ENCODE results near the gene RBM5.
A peak's percentile ranks its signal among the peaks of the same experiment; 100 is the strongest.

The RBM5 gene

DNA sequence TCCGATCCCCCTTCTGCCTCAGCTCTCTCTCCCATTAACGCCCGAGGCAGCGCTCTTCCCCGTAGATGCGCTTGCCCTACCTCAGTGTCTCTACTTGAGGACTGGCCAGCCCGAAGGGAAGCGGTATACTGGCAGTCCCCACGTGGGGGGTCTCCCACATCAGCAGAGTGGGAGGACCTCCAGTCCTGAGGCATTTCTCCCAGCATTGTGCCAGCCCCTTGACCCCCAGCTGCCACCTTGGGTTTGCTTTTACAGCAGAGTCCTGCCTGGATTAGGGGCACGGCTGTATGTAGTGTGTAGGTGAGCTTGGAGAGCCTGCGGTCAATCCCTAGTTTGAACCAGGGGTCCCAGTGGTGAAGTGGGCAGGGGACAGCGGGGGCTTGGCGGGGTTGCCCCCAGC lies 67.2 kb downstream of the RBM5 start:
- no peak for TF ChIP-seq ZFX (IDR thresholded peaks at IDR 0.05)
- TF ChIP-seq, protein P1, sequence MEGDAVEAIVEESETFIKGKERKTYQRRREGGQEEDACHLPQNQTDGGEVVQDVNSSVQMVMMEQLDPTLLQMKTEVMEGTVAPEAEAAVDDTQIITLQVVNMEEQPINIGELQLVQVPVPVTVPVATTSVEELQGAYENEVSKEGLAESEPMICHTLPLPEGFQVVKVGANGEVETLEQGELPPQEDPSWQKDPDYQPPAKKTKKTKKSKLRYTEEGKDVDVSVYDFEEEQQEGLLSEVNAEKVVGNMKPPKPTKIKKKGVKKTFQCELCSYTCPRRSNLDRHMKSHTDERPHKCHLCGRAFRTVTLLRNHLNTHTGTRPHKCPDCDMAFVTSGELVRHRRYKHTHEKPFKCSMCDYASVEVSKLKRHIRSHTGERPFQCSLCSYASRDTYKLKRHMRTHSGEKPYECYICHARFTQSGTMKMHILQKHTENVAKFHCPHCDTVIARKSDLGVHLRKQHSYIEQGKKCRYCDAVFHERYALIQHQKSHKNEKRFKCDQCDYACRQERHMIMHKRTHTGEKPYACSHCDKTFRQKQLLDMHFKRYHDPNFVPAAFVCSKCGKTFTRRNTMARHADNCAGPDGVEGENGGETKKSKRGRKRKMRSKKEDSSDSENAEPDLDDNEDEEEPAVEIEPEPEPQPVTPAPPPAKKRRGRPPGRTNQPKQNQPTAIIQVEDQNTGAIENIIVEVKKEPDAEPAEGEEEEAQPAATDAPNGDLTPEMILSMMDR (conservative IDR thresholded peaks at IDR 0.05) = no peak
- H3K27ac ChIP-seq = peak overlapping the region; percentile 74

DNA sequence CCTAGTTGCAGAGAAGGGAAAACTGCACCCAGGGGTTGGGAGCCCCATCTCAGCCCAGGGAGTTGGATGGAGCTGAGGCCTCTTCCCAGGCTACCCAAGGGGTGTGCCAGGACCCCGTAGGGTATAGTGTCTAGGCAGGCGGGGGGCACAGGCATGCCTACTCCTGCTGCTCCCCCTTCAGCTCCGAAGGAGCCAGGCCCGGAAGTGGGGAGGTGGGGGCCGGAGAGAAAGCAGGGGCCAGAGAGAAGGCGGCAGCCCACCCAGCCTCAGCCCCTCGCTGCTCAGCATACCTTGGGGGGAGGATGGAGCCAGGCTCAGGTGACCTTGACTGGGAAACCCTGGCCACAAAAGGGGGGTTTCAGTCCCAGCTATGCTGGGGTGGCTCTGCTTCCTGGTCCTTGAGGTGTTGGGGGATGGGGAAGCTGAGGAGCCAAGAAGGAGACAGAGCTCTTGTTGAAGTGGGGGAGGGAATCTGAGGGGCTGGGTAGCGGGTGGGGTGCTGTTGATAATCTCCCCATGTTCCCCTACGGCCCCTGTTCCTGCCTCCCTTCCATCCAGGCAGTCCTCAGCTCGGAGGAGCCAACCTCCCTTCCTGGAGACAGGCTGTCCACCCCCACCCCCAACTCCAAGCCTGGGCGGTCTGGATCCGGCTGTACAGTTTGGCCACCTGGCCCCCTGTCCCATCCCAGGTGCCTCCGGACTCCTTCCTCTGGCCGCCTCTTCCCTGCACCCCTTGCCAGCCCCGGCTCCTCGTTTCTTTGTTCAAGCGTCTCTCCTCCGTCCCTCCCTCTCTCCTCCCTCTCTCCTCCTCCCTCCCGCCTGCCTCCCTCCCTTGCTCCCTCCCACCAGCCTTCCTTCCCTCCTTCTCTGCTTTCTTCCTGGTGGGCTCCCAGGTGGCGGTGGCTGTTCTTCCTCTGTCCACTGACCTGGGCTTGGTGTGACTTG lies 68.1 kb downstream of the RBM5 start:
- TF ChIP-seq ZFX (IDR thresholded peaks at IDR 0.05) = no peak
- TF ChIP-seq, protein P1 (conservative IDR thresholded peaks at IDR 0.05) = no peak
- H3K27ac ChIP-seq = no peak overlapping the region

DNA sequence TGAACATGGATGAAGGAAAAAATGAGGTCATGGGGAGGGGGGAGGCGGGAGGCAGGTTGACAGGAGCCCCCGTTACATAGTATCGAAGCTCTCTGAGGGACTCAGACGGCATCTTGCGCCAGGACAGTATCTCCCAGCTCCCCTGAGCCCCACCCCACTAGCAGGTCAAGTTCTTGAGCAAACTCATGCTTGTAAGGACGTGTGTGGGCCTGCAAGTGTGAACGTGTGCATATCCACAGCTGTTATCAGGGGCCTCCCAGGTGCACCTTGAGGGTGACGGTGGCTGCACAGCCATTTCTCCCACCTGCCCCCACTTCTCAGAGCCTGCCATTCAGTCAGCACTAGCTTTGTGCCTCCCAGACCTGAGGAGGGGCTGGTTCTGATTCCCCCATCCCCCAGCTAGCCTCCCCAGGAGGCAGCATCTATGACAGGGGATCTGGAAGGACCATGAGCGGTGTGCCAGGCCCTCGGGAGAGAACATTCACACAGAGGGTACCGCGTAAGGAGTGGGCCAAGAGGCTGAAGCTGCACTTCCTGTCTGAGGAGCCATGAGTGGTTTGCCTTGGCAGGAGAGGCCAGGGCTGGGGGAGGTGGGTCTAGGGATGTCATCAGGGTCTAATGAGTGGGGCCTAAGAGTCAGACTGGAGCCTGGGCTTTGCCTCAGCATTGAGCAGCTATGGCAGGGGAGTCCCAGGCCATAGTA lies 69.3 kb downstream of the RBM5 start:
- TF ChIP-seq ZFX (IDR thresholded peaks at IDR 0.05) = no peak
- TF ChIP-seq, protein P1 (conservative IDR thresholded peaks at IDR 0.05) = no peak
- H3K27ac ChIP-seq = no peak overlapping the region

GRCh38 chr3:50158530-50159146 lies 69.9 kb downstream of the RBM5 start:
- H3K27ac ChIP-seq = no peak overlapping the region
- TF ChIP-seq, protein P1 (conservative IDR thresholded peaks at IDR 0.05) = no peak
- no peak for TF ChIP-seq ZFX (IDR thresholded peaks at IDR 0.05)

GRCh38 chr3:50160561-50160983 lies 71.9 kb downstream of the RBM5 start:
- no peak overlapping the region for H3K27ac ChIP-seq
- TF ChIP-seq, protein P1 (conservative IDR thresholded peaks at IDR 0.05) = no peak
- no peak for TF ChIP-seq ZFX (IDR thresholded peaks at IDR 0.05)

DNA sequence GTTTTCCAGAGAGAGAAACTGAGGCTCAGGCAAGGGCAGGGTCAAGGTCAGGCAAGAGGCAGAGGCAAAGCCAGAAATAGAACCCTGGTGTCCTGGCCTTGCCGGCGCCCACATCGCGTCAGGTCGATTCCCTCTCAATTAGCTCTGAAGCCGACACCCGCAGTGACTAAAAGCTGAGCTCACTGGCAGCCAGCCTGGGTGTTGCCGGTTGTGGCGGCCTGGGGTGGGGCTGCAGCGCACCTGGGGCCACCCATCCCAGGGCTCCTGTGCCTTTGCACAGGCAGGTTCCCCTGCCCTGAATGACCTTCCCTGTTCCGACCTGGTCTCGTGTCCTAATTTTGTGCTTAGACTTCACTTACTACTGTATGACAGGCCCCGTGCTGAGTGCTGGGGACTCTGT lies 72.6 kb downstream of the RBM5 start:
- H3K27ac ChIP-seq = no peak overlapping the region
- TF ChIP-seq, protein P1 (conservative IDR thresholded peaks at IDR 0.05) = no peak
- TF ChIP-seq ZFX (IDR thresholded peaks at IDR 0.05) = no peak

Measured in C4-2B (cell line).